IPS-20b (cell line): ENCODE data around the gene XPO1.
A peak's percentile ranks its signal among the peaks of the same experiment; 100 is the strongest.
"Not testable (repeated sequence)": the region's sequence is repeated elsewhere in the genome, so short reads cannot be mapped to it uniquely, and the experiment has no call there.

Experiments
- H3K27ac ChIP-seq: one replicate; pipeline ENCODE4 v1.5.1; 2013; ENCODE audit warnings: low read length
- H3K27me3 ChIP-seq: 2 replicates; pipeline ENCODE4 v1.6.1; 2013; ENCODE audit warnings: mild to moderate bottlenecking, low read length, inconsistent platforms; ENCODE audit not compliant: insufficient read depth
- H3K36me3 ChIP-seq: 2 replicates; pipeline ENCODE4 v1.6.1; 2013; ENCODE audit warnings: low read depth, mild to moderate bottlenecking, inconsistent platforms, low read length, moderate library complexity; ENCODE audit not compliant: insufficient read depth
- H3K4me1 ChIP-seq: 2 replicates; pipeline ENCODE4 v1.6.1; 2013; ENCODE audit warnings: mild to moderate bottlenecking, control low read depth, inconsistent platforms, low read length, moderate library complexity; ENCODE audit not compliant: insufficient read depth
- H3K4me3 ChIP-seq: 2 replicates; pipeline ENCODE4 v1.5.1; 2013; ENCODE audit warnings: mild to moderate bottlenecking, low read length, inconsistent platforms
- H3K9ac ChIP-seq: 2 replicates; pipeline ENCODE4 v1.6.1; 2013; ENCODE audit warnings: low read depth, mild to moderate bottlenecking, inconsistent platforms, low read length, moderate library complexity
- H3K9me3 ChIP-seq: 2 replicates; pipeline ENCODE4 v1.6.1; 2013; ENCODE audit warnings: mild to moderate bottlenecking, low read depth, low read length, inconsistent platforms; ENCODE audit not compliant: insufficient read depth

The XPO1 gene, protein sequence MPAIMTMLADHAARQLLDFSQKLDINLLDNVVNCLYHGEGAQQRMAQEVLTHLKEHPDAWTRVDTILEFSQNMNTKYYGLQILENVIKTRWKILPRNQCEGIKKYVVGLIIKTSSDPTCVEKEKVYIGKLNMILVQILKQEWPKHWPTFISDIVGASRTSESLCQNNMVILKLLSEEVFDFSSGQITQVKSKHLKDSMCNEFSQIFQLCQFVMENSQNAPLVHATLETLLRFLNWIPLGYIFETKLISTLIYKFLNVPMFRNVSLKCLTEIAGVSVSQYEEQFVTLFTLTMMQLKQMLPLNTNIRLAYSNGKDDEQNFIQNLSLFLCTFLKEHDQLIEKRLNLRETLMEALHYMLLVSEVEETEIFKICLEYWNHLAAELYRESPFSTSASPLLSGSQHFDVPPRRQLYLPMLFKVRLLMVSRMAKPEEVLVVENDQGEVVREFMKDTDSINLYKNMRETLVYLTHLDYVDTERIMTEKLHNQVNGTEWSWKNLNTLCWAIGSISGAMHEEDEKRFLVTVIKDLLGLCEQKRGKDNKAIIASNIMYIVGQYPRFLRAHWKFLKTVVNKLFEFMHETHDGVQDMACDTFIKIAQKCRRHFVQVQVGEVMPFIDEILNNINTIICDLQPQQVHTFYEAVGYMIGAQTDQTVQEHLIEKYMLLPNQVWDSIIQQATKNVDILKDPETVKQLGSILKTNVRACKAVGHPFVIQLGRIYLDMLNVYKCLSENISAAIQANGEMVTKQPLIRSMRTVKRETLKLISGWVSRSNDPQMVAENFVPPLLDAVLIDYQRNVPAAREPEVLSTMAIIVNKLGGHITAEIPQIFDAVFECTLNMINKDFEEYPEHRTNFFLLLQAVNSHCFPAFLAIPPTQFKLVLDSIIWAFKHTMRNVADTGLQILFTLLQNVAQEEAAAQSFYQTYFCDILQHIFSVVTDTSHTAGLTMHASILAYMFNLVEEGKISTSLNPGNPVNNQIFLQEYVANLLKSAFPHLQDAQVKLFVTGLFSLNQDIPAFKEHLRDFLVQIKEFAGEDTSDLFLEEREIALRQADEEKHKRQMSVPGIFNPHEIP (N-terminal part only)

DNA sequence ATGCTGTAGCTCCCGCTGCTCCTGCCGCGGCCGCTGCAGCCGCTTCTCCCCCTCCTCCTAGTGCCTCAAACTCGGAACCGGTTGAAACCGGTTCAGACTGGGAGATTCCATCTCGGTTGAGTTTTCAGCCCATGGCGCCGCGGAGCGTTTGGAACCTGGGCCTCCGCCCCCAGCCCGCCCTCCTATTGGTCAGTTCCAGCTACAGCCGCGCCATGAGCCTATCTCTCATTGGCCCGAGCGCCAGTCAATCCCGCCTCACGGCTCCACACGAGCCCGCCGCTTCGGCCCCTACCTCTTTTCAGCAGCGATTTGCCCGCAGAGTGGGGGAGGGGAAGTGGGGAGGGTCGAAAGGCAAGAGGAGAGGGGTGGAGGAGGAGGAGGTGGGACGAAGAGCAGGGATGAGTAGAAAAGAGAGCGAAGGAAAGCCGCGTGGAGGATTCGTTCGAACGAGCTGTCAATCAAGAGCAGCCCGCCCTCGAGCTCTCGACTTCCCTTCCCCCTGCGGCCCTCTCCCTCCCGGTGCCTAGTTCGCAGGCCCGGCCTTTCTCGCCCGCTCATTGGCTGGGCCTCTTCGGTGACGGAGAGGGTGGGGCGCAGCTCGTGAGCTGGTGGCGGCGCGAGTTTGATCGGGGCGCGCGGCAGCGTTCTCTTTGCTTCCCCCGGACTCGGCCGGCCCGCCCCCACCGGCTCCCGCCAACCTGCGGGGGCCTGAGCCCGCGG lies at the start of gene XPO1:
Gene XPO1 (minus strand): TSS at position 157 of the 720 bp plus-strand sequence. CDS start 4,459 bp downstream, outside the sequence.
- H3K36me3 ChIP-seq = peaks cover 2% of the 10 kb centered on the region; the same call in 1 of the 2 replicates
- peaks cover 11% of the 10 kb centered on the region; the same call in 1 of the 2 replicates for H3K4me1 ChIP-seq
- H3K27me3 ChIP-seq = no peaks in the 10 kb centered on the region
- H3K9ac ChIP-seq = peak within 1 kb of the TSS; percentile 99
- H3K27ac ChIP-seq = peak within 1 kb of the TSS; percentile 88
- H3K4me3 ChIP-seq = peak within 1 kb of the TSS; percentile 88
- no peaks in the 10 kb centered on the region for H3K9me3 ChIP-seq

DNA sequence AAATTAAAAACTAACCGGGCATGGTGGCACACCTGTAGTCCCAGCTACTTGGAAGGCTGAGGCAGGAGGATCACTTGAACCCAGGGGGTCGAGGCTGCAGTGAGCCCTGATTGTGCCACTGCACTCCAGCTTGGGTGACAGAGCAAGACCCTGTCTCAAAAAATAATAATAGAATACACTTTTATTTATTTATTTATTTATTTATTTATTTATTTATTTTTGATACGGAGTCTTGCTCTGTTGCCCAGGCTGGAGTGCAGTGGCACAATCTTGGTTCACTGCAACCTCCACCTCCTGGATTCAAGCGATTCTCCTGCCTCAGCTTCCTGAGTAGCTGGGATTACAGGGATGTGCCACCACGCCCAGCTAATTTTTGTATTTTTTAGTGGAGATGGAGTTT lies 48.8 kb upstream of the XPO1 start:
- H3K4me3 ChIP-seq, H3K36me3 ChIP-seq, H3K9me3 ChIP-seq, H3K9ac ChIP-seq, H3K27me3 ChIP-seq, H3K27ac ChIP-seq: not testable (repeated sequence)
- H3K4me1 ChIP-seq = peaks cover 12% of the 10 kb centered on the region

DNA sequence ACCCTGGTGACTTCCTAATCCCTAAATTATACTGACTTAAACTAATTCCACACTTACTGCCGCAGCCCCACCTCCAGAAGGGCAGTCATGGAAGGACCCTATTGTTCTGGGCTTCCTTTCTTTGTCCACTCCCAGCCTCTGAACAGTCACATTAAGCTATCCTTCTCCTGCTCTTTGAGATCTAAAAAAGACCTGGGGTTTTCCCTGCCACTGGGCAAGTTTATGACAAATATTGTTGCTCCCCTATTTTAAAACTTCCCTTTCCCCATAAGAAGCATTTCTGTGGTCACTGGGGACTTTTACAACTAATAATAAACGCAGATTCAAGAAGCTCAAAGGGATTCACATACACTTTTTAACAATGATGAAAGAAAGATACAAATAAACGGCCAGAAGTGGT lies 47.2 kb upstream of the XPO1 start:
- Histone ChIP-seq H3K9ac (no peak overlapping the region), H3K4me3 (no peak overlapping the region), H3K27ac (peak overlapping the region; percentile 54)

DNA sequence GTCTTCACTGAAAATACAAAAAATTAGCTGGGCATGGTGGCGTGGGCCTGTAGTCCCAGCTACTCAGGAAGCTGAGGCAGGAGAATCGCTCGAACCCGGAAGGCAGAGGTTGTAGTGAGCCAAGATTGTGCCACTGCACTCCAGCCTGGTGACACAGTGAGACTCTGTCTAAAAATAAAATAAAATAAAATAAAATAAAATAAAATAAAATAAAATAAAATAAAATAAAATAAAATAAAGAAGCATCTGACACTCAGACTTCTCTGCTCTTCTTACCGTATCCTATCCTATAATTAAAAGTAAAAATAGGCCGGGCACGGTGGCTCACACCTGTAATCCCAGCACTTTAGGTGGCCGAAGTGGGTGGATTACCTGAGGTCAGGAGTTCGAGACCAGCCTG lies 46.2 kb upstream of the XPO1 start:
- not testable (repeated sequence) for H3K36me3 ChIP-seq, H3K27ac ChIP-seq, H3K9me3 ChIP-seq, H3K27me3 ChIP-seq, H3K4me3 ChIP-seq, H3K9ac ChIP-seq
- H3K4me1 ChIP-seq = peaks cover 17% of the 10 kb centered on the region

More for the DNA sequence above, 47.2 kb upstream of the XPO1 start:
- no peaks in the 10 kb centered on the region for H3K9me3 ChIP-seq
- H3K36me3 ChIP-seq = no peaks in the 10 kb centered on the region
- H3K27me3 ChIP-seq = no peaks in the 10 kb centered on the region
- H3K4me1 ChIP-seq = peaks cover 17% of the 10 kb centered on the region

DNA sequence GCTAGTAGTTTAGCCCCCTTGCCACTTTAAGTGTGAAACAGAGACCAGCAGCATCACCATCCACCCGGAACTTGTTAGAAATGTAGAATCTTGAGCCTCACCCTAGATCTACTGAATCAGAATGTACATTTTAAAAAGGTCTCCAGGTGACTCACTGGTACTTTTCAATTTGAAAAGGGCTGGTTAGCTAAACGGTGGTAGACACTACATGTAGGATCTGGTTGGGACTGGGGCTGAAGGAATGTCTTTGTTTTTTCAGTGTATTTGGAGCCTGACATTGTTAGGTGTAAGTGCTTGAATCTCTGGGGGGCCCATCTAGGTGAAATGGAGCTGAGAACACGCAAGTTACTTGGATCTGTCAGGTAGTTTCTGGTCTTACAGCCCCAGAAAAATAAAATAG lies 44.0 kb upstream of the XPO1 start:
- no peaks in the 10 kb centered on the region for H3K27me3 ChIP-seq
- H3K36me3 ChIP-seq = no peaks in the 10 kb centered on the region
- peak overlapping the region; percentile 26; the same call in 1 of the 2 replicates for H3K4me3 ChIP-seq
- peak overlapping the region; percentile 6 for H3K27ac ChIP-seq
- peak overlapping the region; percentile 69 for H3K9ac ChIP-seq
- peaks cover 17% of the 10 kb centered on the region for H3K4me1 ChIP-seq
- H3K9me3 ChIP-seq = no peaks in the 10 kb centered on the region

DNA sequence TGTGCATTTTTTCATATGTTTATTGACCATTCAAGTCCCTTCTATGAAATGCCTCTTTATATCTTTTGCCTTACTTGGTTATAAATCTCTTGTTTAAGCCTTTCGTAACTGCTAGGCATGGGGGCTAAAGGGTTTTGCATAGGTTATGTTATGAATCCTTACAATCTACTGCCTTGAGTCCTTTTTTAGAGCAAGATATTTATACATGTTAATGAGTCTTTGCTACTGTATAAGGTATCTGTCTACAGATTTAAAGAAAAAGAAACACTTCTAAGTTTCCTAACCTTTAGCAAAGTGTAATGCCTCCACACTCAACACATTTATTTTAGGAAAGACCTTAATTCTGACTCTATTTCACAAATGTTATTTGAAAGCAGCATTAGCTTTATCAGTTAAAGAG lies 43.6 kb upstream of the XPO1 start:
- Histone ChIP-seq H3K4me3 (peak overlapping the region; percentile 26; the same call in 1 of the 2 replicates), H3K27ac (peak overlapping the region; percentile 6), H3K9me3 (no peaks in the 10 kb centered on the region), H3K36me3 (no peaks in the 10 kb centered on the region), H3K4me1 (peaks cover 17% of the 10 kb centered on the region), H3K9ac (peak overlapping the region; percentile 61), H3K27me3 (no peaks in the 10 kb centered on the region)

DNA sequence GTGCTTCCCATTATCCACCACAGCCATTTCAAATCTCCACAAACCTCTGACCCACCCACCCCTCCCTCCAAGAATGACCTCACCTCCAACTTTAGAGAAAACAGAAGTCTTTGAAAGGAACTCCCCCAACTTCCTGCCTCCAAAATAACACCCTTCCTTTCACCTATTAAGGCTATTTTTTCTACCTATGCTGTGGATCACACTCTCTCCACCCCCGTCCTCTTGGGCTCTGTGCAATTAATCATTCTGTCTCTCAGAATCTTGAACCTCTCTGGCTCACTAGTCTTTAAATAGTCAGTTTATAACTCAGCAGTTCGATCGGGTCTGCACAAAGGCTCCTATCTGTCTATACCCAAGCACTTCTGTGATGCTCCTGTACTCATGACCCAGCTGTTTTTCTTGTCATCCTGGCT lies 37.3 kb upstream of the XPO1 start:
- H3K4me3 ChIP-seq = no peak overlapping the region
- 0 out of 2 replicates have a peak, but pooled peaks cover 4% of the 10 kb centered on the region for H3K4me1 ChIP-seq
- no peaks in the 10 kb centered on the region for H3K27me3 ChIP-seq
- no peaks in the 10 kb centered on the region for H3K9me3 ChIP-seq
- no peaks in the 10 kb centered on the region for H3K36me3 ChIP-seq
- H3K9ac ChIP-seq = no peak overlapping the region
- no peak overlapping the region for H3K27ac ChIP-seq

DNA sequence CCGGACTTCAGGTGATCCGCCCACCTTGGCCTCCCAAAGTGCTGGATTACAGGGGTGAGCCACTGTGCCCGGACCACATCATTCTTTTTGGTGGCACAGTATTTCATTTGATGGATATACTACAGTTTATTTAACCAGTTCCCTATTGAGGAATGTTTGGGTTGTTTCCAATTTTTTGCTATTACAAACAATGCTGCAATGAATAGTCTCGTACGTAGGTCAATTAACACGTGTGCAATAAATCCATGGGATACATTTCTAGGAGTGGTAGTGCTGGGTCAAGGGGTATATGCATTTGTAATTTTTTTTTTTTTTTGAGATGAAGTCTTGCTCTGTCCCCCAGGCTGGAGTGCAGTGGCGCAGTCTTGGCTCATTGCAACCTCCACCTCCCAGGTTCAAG lies 28.4 kb upstream of the XPO1 start:
- Histone ChIP-seq H3K4me3 (no peak overlapping the region), H3K36me3 (no peaks in the 10 kb centered on the region), H3K27ac (no peak overlapping the region), H3K4me1 (no peaks in the 10 kb centered on the region), H3K9me3 (no peaks in the 10 kb centered on the region), H3K9ac (no peak overlapping the region), H3K27me3 (no peaks in the 10 kb centered on the region)

DNA sequence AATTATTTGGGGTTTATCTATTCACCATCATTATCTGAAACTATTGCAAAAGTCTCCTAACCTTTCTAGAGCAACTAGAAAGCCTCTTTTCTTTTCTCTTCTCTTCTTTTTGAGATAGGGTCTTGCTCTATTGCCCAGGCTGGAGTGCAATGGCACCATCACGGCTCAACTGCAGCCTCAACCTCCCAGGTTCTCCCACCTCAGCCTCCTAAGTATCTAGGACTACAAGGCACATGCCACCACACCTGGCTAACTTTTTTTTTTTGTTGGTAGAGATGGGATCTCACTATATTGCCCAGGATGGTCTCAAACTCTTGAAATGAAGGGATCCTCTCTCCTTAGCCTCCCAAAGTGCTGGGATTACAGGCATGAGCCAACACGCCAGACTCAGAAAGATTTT lies 24.5 kb upstream of the XPO1 start:
- Histone ChIP-seq H3K36me3 (no peaks in the 10 kb centered on the region), H3K27me3 (no peaks in the 10 kb centered on the region), H3K4me1 (no peaks in the 10 kb centered on the region), H3K9me3 (no peaks in the 10 kb centered on the region), H3K4me3 (no peak overlapping the region), H3K9ac (no peak overlapping the region), H3K27ac (no peak overlapping the region)

DNA sequence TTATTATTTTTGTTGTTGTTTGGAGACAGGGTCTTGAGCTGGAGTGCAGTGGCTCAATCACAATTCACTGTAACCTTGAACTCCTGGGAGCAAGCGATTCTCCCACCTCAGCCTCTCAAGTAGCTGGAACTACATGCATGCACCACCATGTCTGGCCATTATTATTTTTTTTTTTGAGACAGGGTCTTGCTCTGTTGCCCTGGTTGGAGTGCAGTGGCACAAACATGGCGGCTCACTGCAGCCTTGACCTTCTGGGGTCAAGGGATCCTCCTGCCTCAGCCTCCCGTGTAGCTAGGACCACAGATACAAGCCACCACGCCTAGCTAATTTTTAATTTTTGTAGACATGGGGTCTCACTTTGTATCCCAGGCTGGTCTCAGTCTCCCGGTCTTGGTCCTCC lies 20.0 kb upstream of the XPO1 start:
- no peaks in the 10 kb centered on the region for H3K4me1 ChIP-seq
- no peaks in the 10 kb centered on the region for H3K36me3 ChIP-seq
- H3K9ac ChIP-seq = no peak overlapping the region
- H3K27me3 ChIP-seq = no peaks in the 10 kb centered on the region
- H3K9me3 ChIP-seq = no peaks in the 10 kb centered on the region
- H3K27ac ChIP-seq = no peak overlapping the region
- H3K4me3 ChIP-seq = no peak overlapping the region

DNA sequence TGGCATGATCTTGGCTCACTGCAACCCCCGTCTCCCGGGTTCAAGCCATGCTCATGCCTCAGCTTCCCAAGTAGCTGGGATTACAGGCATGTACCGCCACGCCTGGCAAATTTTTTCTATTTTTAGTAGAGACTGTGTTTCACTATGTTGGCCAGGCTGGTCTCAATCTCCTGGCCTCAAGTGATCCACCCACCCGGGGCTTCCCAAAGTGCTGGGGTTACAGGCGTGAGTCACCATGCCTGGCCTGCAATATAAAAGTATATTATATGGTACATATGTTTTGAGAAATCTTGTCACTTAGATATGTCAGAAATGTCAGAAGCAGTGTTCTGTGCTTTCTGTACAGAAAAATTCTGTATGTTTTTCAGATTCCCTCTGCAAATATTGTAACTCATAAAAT lies 19.2 kb upstream of the XPO1 start:
- no peaks in the 10 kb centered on the region for H3K9me3 ChIP-seq
- no peaks in the 10 kb centered on the region for H3K4me1 ChIP-seq
- no peaks in the 10 kb centered on the region for H3K27me3 ChIP-seq
- no peak overlapping the region for H3K27ac ChIP-seq
- H3K9ac ChIP-seq = no peak overlapping the region
- no peaks in the 10 kb centered on the region for H3K36me3 ChIP-seq
- no peak overlapping the region for H3K4me3 ChIP-seq
